H1 (cell line): Measurements from ENCODE around the gene EEF1AKMT1. TPM values are rescaled to one million over a fixed set of nuclear protein-coding genes. Genes with fewer than 3 reads are reported as not detected.

ENCODE experiments used
- CTCF ChIA-PET: fragments of 300-600 bp; sonication (Branson Sonifier 250); formaldehyde crosslinking; loops from one replicate; lab custom pipeline; 2021; ENCODE audit not compliant: partially characterized antibody; lab: Charles Lee
- POLR2A ChIA-PET: fragments of 300-600 bp; sonication (Branson Sonifier 250); formaldehyde crosslinking; loops from one replicate; lab custom pipeline; 2021; ENCODE audit warnings: inconsistent platforms; ENCODE audit not compliant: partially characterized antibody; lab: Charles Lee
- DNase-seq, 2 experiments: peaks; one replicate each; pipeline versions ENCODE4 v3.0.0 to v3.0.0-alpha.2; 2010 to 2022; ENCODE audit warnings: low spot score in 2 of 2, low read depth in 1 of 2, mixed read lengths in 1 of 2
- FAIRE-seq: peaks from 2 replicates; lab custom pipeline; 2011; peaks lifted over from hg19 to GRCh38; lab: Jason Lieb, UNC
- H2AFZ ChIP-seq: 2 replicates; pipeline ENCODE4 v1.8.1; 2012; ENCODE audit warnings: low read length, inconsistent platforms
- H2AK5ac ChIP-seq: 2 replicates; pipeline ENCODE4 v1.6.1; 2013; ENCODE audit warnings: low read depth, low read length
- H2BK120ac ChIP-seq: replicated peaks from 2 replicates; pipeline ENCODE3; 2013; ENCODE audit warnings: low read depth, low read length, inconsistent platforms
- H2BK12ac ChIP-seq: 2 replicates; pipeline ENCODE4 v1.6.1; 2013; ENCODE audit warnings: low read depth, low read length
- H2BK15ac ChIP-seq: 2 replicates; pipeline ENCODE4 v1.6.1; 2013; ENCODE audit warnings: low read length
- H2BK20ac ChIP-seq: 2 replicates; pipeline ENCODE4 v1.6.1; 2013; ENCODE audit warnings: low read length
- H2BK5ac ChIP-seq: 2 replicates; pipeline ENCODE4 v1.6.1; 2013; ENCODE audit warnings: low read depth, low read length
- H3K14ac ChIP-seq: 2 replicates; pipeline ENCODE4 v1.6.1; 2013; ENCODE audit warnings: inconsistent platforms; ENCODE audit not compliant: insufficient read length
- H3K18ac ChIP-seq: 2 replicates; pipeline ENCODE4 v1.6.1; 2013; ENCODE audit warnings: low read length; ENCODE audit errors: extremely low read depth
- H3K23ac ChIP-seq: 2 replicates; pipeline ENCODE4 v1.6.1; 2013; ENCODE audit warnings: inconsistent platforms; ENCODE audit not compliant: insufficient read length
- H3K23me2 ChIP-seq: 2 replicates; pipeline ENCODE4 v1.6.1; 2013; ENCODE audit warnings: low read depth, low read length
- H3K27ac ChIP-seq: 2 replicates; pipeline ENCODE4 v1.6.1; 2011; ENCODE audit warnings: low read depth, low read length, inconsistent platforms
- H3K27me3 ChIP-seq, 4 experiments: replicated peaks in 1 of 4; 1 replicate in 1 of 4; 2 replicates in 3 of 4; pipeline versions ENCODE4 v1.6.1 to v1.8.1; 2011 to 2013; ENCODE audit warnings: low read length in 3 of 4, mild to moderate bottlenecking in 3 of 4, inconsistent platforms in 2 of 4, mixed read lengths in 2 of 4, moderate library complexity in 1 of 4; ENCODE audit not compliant: control insufficient read depth in 3 of 4, insufficient read depth in 3 of 4; ENCODE audit errors: extremely low read depth in 1 of 4
- H3K36me3 ChIP-seq, 4 experiments: 2 replicates each; pipeline versions ENCODE4 v1.6.1 to v1.8.1; 2011 to 2013; ENCODE audit warnings: mild to moderate bottlenecking in 4 of 4, low read length in 3 of 4, moderate library complexity in 2 of 4, control low read depth in 1 of 4, inconsistent platforms in 1 of 4; ENCODE audit not compliant: insufficient read depth in 4 of 4, control insufficient read depth in 2 of 4
- H3K4ac ChIP-seq: replicated peaks from 2 replicates; pipeline ENCODE3; 2013; ENCODE audit warnings: low read length, low read depth, mixed read lengths, inconsistent platforms; ENCODE audit not compliant: insufficient read length
- H3K4me1 ChIP-seq, 4 experiments: replicated peaks in 1 of 4; 1 replicate in 1 of 4; 2 replicates in 3 of 4; pipeline versions ENCODE4 v1.6.1 to v1.8.1; 2011 to 2013; ENCODE audit warnings: low read length in 3 of 4, inconsistent platforms in 2 of 4, mixed read lengths in 1 of 4; ENCODE audit not compliant: insufficient read depth in 4 of 4, control insufficient read depth in 3 of 4
- H3K4me2 ChIP-seq, 2 experiments: 2 replicates each; pipeline versions ENCODE4 v1.6.1 to v1.8.1; 2011 to 2013; ENCODE audit warnings: low read depth in 2 of 2, low read length in 2 of 2, control low read depth in 1 of 2, inconsistent platforms in 1 of 2, mild to moderate bottlenecking in 1 of 2; ENCODE audit not compliant: insufficient read depth in 1 of 2
- H3K4me3 ChIP-seq, 4 experiments: fragments of 200-600, 300-600 bp in 1 of 4; sonication (generic), shearing (Covaris generic), sonication (Bioruptor Twin) in 1 of 4; 2 replicates each; pipeline versions ENCODE4 v1.5.1 to v1.8.1; 2011 to 2016; ENCODE audit warnings: low read length in 4 of 4, low read depth in 3 of 4, control low read depth in 2 of 4, inconsistent platforms in 2 of 4, mild to moderate bottlenecking in 2 of 4, mixed read lengths in 1 of 4, moderate library complexity in 1 of 4; ENCODE audit not compliant: insufficient read depth in 2 of 4; ENCODE audit errors: extremely low read depth in 1 of 4
- H3K56ac ChIP-seq: replicated peaks from 2 replicates; pipeline ENCODE3; 2013; ENCODE audit warnings: low read depth, mild to moderate bottlenecking, mixed read lengths, low read length, inconsistent platforms; ENCODE audit not compliant: insufficient read length
- H3K79me1 ChIP-seq: 2 replicates; pipeline ENCODE4 v1.6.1; 2013; ENCODE audit warnings: low read depth, low read length, control low read depth
- H3K79me2 ChIP-seq, 2 experiments: 2 replicates each; pipeline versions ENCODE4 v1.6.1 to v1.8.1; 2012 to 2013; ENCODE audit warnings: low read length in 2 of 2, mild to moderate bottlenecking in 2 of 2, inconsistent platforms in 1 of 2; ENCODE audit not compliant: insufficient read depth in 2 of 2, control insufficient read depth in 1 of 2
- H3K9ac ChIP-seq, 4 experiments: replicated peaks in 1 of 4; 1 replicate in 1 of 4; 2 replicates in 3 of 4; pipeline versions ENCODE4 v1.6.1 to v1.8.1; 2011 to 2013; ENCODE audit warnings: low read depth in 3 of 4, low read length in 3 of 4, control low read depth in 2 of 4, mild to moderate bottlenecking in 2 of 4, moderate library complexity in 2 of 4, inconsistent platforms in 1 of 4; ENCODE audit errors: extremely low read depth in 1 of 4
- H3K9me3 ChIP-seq, 2 experiments: 2 replicates each; pipeline versions ENCODE4 v1.6.1 to v1.8.1; 2012 to 2013; ENCODE audit warnings: mild to moderate bottlenecking in 2 of 2, moderate library complexity in 2 of 2, control low read depth in 1 of 2, inconsistent platforms in 1 of 2, low read depth in 1 of 2, low read length in 1 of 2, mixed read lengths in 1 of 2; ENCODE audit not compliant: insufficient read depth in 2 of 2
- H4K20me1 ChIP-seq, 2 experiments: replicated peaks in 1 of 2; 2 replicates each; pipeline versions ENCODE3 to v1.8.1; 2011 to 2013; ENCODE audit warnings: inconsistent platforms in 2 of 2, low read length in 2 of 2, mild to moderate bottlenecking in 1 of 2; ENCODE audit not compliant: insufficient read depth in 2 of 2, control insufficient read depth in 1 of 2
- H4K5ac ChIP-seq: 2 replicates; pipeline ENCODE4 v1.6.1; 2013; ENCODE audit warnings: low read length, low read depth, mixed read lengths, inconsistent platforms; ENCODE audit not compliant: insufficient read length
- H4K8ac ChIP-seq: 2 replicates; pipeline ENCODE4 v1.8.0; 2013; ENCODE audit warnings: mild to moderate bottlenecking, moderate library complexity, low read length, inconsistent platforms; ENCODE audit not compliant: insufficient read depth; ENCODE audit errors: extremely low read depth
- H4K91ac ChIP-seq: replicated peaks from 2 replicates; pipeline ENCODE3; 2013; ENCODE audit warnings: low read length, mixed read lengths, inconsistent platforms; ENCODE audit not compliant: insufficient read length
- SUZ12 ChIP-seq: fragments of 200-600 bp; sonication (generic); IDR thresholded peaks from 2 replicates; pipeline ENCODE4 v1.6.1; 2012; ENCODE audit warnings: mild to moderate bottlenecking, inconsistent platforms, low read length, moderate library complexity, mixed read lengths
- WGBS, 2 experiments: shearing (Covaris generic) in 1 of 2; methylation state at CpG; one replicate each; pipeline versions ENCODE4 v1.1.6 to v1.1.7; 2013 to 2015; ENCODE audit warnings: low lambda C conversion rate in 2 of 2, mixed read lengths in 2 of 2, inconsistent platforms in 1 of 2, low coverage in 1 of 2, missing lambda C conversion rate in 1 of 2; ENCODE audit not compliant: insufficient replicate concordance in 2 of 2, insufficient coverage in 1 of 2, insufficient read length in 1 of 2; ENCODE audit errors: extremely low coverage in 1 of 2, missing lambda C conversion rate in 1 of 2; 5-methylcytosine and 5-hydroxymethylcytosine counted together
- polyA plus RNA-seq, 7 experiments: library from polyadenylated mRNA; depleted of rRNA in 3 of 7; stranded (reverse) in 5 of 7; unstranded in 2 of 7; fragments of >200 nt in 5 of 7; fragments of 200-250 nt in 2 of 7; gene quantifications; 1 replicate in 5 of 7; 2 replicates in 1 of 7; 4 replicates in 1 of 7; pipeline versions ENCODE4 v1.2.1 to v1.2.3, GENCODE V29; 2011 to 2013; ENCODE audit warnings: missing spikeins in 2 of 7, mixed read lengths in 2 of 7
- total RNA-seq: library from RNA; stranded (reverse); fragmentation: NEBNext Ultra II Directional; extraction: Animal tissue kit (Norgen Biotek cat#: 25700); gene quantifications from 2 replicates; pipeline ENCODE4 v1.2.1, GENCODE V29; 2021

The EEF1AKMT1 gene
- total and polyA plus RNA-seq, 2 of the 8 experiments (the other 6 are each of a cell fraction or from before 2014, with no cell fraction given), result 3.1 to 4.1 TPM

GRCh38 chr13:20789665-20790064 lies 15.9 kb upstream of the EEF1AKMT1 start:
- no peak for DNase-seq
- Histone ChIP-seq H3K4me1 (no peaks in the 10 kb centered on the region), H3K9ac (no peak overlapping the region), H3K9me3 (no peaks in the 10 kb centered on the region), H3K23me2 (no peaks in the 10 kb centered on the region; the same call in 1 of the 2 replicates), H3K18ac (no peak overlapping the region), H3K36me3 (peaks cover 0 to 29% (median 15%) of the 10 kb centered on the region in 4 experiments; a peak in 4 of 8 replicates), H2BK15ac (no peak overlapping the region), H2BK120ac (no peak overlapping the region), H2BK5ac (no peak overlapping the region), H3K23ac (no peak overlapping the region), H3K56ac (no peak overlapping the region), H3K14ac (no peak overlapping the region), H4K91ac (no peak overlapping the region), H2BK20ac (no peak overlapping the region), H4K5ac (no peak overlapping the region), H4K20me1 (peaks cover 0 to 3% of the 10 kb centered on the region in 2 experiments), H4K8ac (no peak overlapping the region), H3K4me2 (no peak overlapping the region), H3K4ac (no peak overlapping the region), H3K27ac (no peak overlapping the region), H2AK5ac (no peak overlapping the region), H3K4me3 (no peak overlapping the region), H3K79me1 (peaks cover 3% of the 10 kb centered on the region; the same call in 1 of the 2 replicates), H3K79me2 (no peaks in the 10 kb centered on the region), H2BK12ac (no peak overlapping the region), H2AFZ (no peak overlapping the region), H3K27me3 (no peaks in the 10 kb centered on the region)
- FAIRE-seq, result no peak
- CTCF ChIA-PET, result no interaction called here
- POLR2A ChIA-PET, result no interaction called here
- 95% methylated on average over 7 of the region's 7 CpGs; no CpG with 5 or more reads in 1 of the 2 experiments for WGBS, 2 experiments
- TF ChIP-seq SUZ12, result no peak
